ENCODE results near the gene ATG9B.
A peak's percentile ranks its signal among the peaks of the same experiment; 100 is the strongest.

The ATG9B gene

DNA sequence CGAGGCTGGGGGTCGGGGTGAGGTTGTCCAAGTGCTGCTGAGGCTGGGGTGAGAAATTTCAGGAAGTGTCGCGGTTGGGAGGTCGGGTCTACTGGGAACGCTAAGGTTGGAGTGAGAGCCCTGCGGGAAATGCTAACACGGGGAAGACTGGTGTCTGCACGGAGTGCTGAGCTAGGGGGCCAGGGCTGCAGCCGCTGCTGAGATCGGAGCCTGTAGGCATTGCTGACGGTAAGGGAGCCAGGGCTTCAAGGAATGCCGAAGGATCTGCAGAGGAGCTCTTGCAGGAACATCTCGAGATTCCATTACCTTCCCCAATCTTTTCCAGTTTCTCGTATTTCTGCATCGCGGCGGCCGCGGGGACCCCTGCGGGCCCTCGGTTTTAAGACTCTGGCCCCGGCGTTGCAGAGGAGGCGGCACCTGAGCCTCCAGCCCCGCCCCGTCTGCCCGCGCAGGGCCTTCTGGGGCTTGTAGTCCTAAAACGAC is 33.3 kb upstream of the ATG9B start, which contains the start of gene CDK5:
CDK5 (minus strand) TSS at position 392 of the 483 bp plus-strand sequence; CDS start at position 343, 49 bp downstream.
- peak within 1 kb of the TSS; percentile 44 to 97 for H3K4me3 ChIP-seq (ENCODE audit: low read depth in 1 of 2, low read length in 2 of 2)
- peaks cover 42% of the 10 kb centered on the region for H3K4me1 ChIP-seq (ENCODE audit: insufficient read depth, low read length)
- peak within 1 kb of the TSS; percentile 88 for H3K9ac ChIP-seq (ENCODE audit: low read length)
- no peaks in the 10 kb centered on the region for H3K9me3 ChIP-seq (ENCODE audit: low read length)
- H3K27ac ChIP-seq (ENCODE audit: low read depth, low read length) = peak within 1 kb of the TSS; percentile 97
- H3K36me3 ChIP-seq (ENCODE audit: insufficient read depth, low read length) = no peaks in the 10 kb centered on the region
- no peaks in the 10 kb centered on the region for H3K27me3 ChIP-seq (ENCODE audit: control insufficient read depth in 1 of 2, insufficient read depth in 2 of 2, low read length in 2 of 2)

DNA sequence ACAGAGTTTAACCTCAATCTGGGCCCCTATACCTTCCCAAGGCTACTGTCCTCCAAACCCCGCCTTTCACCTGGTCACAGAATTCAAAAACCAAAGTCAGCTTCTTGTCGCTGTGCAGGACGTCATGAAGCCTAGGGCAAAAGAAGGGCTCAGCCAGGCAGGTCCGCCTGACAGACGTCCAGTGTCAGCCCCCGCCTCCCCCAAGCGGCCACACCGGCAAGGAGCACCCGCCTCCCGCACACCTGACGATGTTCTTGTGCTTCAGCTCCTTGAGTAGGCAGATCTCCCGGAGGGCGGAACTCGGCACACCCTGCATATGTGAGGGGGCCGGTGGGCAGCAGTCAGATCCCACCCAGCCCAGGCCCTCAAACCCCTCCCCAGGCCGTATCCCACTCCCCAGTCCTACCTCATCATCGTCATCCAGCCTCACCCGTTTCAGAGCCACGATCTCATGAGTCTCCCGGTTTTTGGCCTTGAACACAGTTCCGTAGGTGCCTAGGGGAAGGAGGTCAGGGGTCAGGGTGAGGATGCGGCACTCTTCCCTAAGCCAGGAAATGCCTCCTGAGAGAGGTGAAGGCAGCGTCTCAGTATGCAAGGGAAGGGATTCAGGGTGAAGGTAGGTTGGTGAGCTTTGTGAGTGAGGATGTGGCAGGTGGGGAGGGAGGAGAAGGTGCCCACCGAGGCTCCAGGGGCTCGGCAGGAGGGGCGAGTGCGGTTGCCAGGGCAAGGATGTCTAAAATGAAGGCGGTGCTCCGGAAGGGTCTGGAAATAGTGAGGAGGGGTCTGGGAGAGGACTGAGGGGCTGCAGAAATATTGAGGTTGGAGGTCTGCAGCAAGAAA is 32.6 kb upstream of the ATG9B start:
- no peaks in the 10 kb centered on the region for H3K27me3 ChIP-seq (ENCODE audit: control insufficient read depth in 1 of 2, insufficient read depth in 2 of 2, low read length in 2 of 2)
- H3K4me1 ChIP-seq (ENCODE audit: insufficient read depth, low read length) = peaks cover 35% of the 10 kb centered on the region

DNA sequence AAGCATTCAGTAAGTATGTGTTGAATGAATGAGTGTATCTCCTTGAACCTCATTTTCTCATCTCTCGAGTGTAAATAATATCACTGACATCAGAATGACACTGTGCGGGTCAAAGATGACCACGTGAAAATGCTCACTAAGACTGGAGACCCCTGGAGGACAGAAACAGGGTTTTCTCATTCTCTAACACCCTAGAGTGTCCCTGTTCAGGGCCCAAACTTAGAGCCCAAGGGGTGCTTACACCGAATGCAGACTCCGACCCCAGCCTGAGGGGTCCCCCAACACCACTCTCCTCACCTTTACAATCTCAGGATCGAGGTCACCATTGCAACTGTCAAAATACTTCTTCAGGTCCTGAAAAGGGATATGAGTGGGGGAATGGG is 32.0 kb upstream of the ATG9B start:
- no peak overlapping the region for H3K4me3 ChIP-seq (ENCODE audit: low read depth in 1 of 2, low read length in 2 of 2)
- no peaks in the 10 kb centered on the region for H3K9me3 ChIP-seq (ENCODE audit: low read length)
- H3K9ac ChIP-seq (ENCODE audit: low read length) = no peak overlapping the region
- no peaks in the 10 kb centered on the region for H3K27me3 ChIP-seq (ENCODE audit: control insufficient read depth in 1 of 2, insufficient read depth in 2 of 2, low read length in 2 of 2)
- H3K4me1 ChIP-seq (ENCODE audit: insufficient read depth, low read length) = peaks cover 29% of the 10 kb centered on the region
- H3K27ac ChIP-seq (ENCODE audit: low read depth, low read length) = no peak overlapping the region
- no peaks in the 10 kb centered on the region for H3K36me3 ChIP-seq (ENCODE audit: insufficient read depth, low read length)

More for the DNA sequence above, 32.6 kb upstream of the ATG9B start:
- Histone ChIP-seq H3K27ac (ENCODE audit: low read depth, low read length) (peak overlapping the region; percentile 97), H3K9ac (ENCODE audit: low read length) (peak overlapping the region; percentile 17), H3K9me3 (ENCODE audit: low read length) (no peaks in the 10 kb centered on the region), H3K36me3 (ENCODE audit: insufficient read depth, low read length) (no peaks in the 10 kb centered on the region), H3K4me3 (ENCODE audit: low read depth in 1 of 2, low read length in 2 of 2) (peak overlapping the region; percentile 44 to 97)

DNA sequence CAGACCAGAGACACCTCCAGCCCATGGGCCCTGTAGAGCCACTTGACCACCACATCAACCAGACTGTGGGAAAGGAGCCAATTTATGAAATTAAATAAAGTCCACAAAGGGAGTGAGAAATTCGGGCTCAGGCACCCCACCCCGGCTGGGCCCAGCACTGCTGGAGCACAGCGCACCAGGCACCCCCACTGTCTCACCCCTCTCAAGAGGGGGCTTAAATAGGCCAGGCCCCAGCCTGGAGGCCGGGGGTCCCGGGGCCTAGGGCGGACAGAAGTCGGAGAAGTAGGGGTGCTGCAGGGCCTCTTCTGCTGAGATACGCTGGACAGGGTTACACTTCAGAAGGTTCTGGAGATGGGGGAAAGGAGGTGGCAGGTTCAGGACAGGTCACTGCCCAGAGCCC is 29.5 kb upstream of the ATG9B start:
- no peaks in the 10 kb centered on the region for H3K36me3 ChIP-seq (ENCODE audit: insufficient read depth, low read length)
- no peak overlapping the region for H3K9ac ChIP-seq (ENCODE audit: low read length)
- H3K27me3 ChIP-seq (ENCODE audit: control insufficient read depth in 1 of 2, insufficient read depth in 2 of 2, low read length in 2 of 2) = peaks cover 0 to 6% of the 10 kb centered on the region in 2 donors
- H3K4me1 ChIP-seq (ENCODE audit: insufficient read depth, low read length) = peaks cover 16% of the 10 kb centered on the region
- H3K27ac ChIP-seq (ENCODE audit: low read depth, low read length) = no peak overlapping the region
- no peaks in the 10 kb centered on the region for H3K9me3 ChIP-seq (ENCODE audit: low read length)
- no peak overlapping the region for H3K4me3 ChIP-seq (ENCODE audit: low read depth in 1 of 2, low read length in 2 of 2)

DNA sequence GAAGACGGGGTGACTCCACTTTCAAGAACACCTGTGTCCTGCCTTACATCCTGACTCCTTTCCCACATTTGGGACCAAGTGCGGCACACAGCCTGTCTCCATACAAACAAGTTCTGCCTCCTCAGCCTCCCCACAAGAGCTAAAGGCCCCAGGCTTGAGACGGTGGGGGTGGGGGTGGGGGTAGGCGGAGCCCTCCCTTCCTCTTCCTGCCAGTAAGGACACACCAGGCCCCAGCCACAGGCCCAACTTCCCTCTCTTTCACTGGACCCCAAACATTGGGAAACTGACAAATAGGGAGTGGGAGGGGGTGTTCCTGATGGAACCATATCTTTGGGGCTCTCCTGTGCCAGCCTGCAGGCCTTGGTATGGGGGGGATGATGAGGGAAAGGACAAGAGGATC is 28.8 kb upstream of the ATG9B start:
- Histone ChIP-seq H3K9ac (ENCODE audit: low read length) (no peak overlapping the region), H3K27me3 (ENCODE audit: control insufficient read depth in 1 of 2, insufficient read depth in 2 of 2, low read length in 2 of 2) (peaks cover 0 to 6% of the 10 kb centered on the region in 2 donors), H3K27ac (ENCODE audit: low read depth, low read length) (no peak overlapping the region), H3K4me1 (ENCODE audit: insufficient read depth, low read length) (peaks cover 10% of the 10 kb centered on the region), H3K9me3 (ENCODE audit: low read length) (no peaks in the 10 kb centered on the region), H3K4me3 (ENCODE audit: low read depth in 1 of 2, low read length in 2 of 2) (no peak overlapping the region), H3K36me3 (ENCODE audit: insufficient read depth, low read length) (no peaks in the 10 kb centered on the region)

DNA sequence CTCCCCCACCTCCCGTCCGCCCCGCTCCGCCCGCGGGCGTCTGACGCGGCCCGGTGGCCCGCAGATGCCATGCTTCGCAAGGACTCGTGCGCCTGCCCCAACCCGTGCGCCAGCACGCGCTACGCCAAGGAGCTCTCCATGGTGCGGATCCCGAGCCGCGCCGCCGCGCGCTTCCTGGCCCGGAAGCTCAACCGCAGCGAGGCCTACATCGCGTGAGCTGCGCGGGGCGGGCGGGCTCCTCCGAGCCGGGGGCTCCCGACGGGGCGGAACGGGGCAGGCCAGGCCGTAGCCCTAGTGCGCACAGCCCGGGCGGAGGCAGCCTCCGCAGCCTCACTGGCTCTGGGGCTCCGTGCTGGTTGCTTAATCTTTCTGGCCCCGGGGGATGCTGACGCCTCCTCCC is 26.8 kb upstream of the ATG9B start:
- no peak overlapping the region for H3K9ac ChIP-seq (ENCODE audit: low read length)
- no peaks in the 10 kb centered on the region for H3K9me3 ChIP-seq (ENCODE audit: low read length)
- no peak overlapping the region for H3K4me3 ChIP-seq (ENCODE audit: low read depth in 1 of 2, low read length in 2 of 2)

DNA sequence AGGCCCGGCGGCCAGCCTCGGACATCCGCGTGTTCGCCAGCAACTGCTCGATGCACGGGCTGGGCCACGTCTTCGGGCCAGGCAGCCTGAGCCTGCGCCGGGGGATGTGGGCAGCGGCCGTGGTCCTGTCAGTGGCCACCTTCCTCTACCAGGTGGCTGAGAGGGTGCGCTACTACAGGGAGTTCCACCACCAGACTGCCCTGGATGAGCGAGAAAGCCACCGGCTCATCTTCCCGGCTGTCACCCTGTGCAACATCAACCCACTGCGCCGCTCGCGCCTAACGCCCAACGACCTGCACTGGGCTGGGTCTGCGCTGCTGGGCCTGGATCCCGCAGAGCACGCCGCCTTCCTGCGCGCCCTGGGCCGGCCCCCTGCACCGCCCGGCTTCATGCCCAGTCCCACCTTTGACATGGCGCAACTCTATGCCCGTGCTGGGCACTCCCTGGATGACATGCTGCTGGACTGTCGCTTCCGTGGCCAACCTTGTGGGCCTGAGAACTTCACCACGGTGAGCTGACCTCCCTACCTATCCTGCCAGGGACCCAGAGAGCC is 24.7 kb upstream of the ATG9B start:
- peaks cover 9% of the 10 kb centered on the region for H3K36me3 ChIP-seq (ENCODE audit: insufficient read depth, low read length)

More for the DNA sequence above, 26.8 kb upstream of the ATG9B start:
- Histone ChIP-seq H3K27me3 (ENCODE audit: control insufficient read depth in 1 of 2, insufficient read depth in 2 of 2, low read length in 2 of 2) (peaks cover 0 to 6% of the 10 kb centered on the region in 2 donors), H3K27ac (ENCODE audit: low read depth, low read length) (no peak overlapping the region), H3K4me1 (ENCODE audit: insufficient read depth, low read length) (peaks cover 10% of the 10 kb centered on the region), H3K36me3 (ENCODE audit: insufficient read depth, low read length) (no peaks in the 10 kb centered on the region)

DNA sequence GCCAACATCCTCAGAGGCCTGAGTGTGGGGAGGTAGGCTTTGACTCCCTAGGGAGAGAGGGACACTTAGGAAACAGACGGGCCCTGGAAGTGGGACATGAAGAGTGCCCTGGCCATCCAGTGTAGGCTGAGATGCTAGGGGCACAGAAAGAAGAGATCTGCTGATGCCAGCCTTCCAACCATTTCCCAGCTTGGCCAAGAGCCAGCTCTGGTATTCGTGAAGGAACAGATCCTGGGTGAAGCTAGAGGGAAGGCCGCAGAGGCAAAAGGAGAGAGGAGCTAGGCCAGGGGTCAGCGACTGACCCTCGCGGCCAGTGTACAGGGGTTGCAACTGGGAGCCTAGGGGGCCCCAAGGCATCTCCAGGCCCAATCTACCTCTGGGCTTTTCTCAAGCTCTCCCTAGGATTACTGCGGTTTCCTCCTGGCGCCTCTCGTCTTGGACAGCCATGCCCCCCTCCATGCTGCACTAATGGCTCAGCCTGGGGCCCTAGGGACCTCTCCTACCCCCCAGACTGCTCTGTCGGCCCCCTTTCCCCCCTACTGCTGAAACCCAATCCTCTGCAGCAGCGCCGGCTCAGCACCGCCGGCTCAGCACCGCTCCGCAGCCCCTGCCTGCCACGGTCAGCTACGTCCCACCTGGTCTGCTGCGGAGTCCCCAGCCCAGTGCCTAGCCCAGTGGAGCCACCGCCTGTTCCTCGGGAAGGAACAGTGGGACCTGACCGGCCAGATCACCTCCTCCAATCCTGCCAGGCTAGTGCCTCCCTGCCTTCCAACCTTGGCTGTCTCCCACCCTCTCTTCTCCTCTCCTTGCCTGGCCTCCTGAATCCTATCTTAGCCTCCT is 23.9 kb upstream of the ATG9B start, which contains the start of gene ASIC3:
ASIC3 (plus strand) TSS at position 556 of the 840 bp plus-strand sequence. CDS start 355 bp downstream, outside the sequence.
- H3K9me3 ChIP-seq (ENCODE audit: low read length) = no peaks in the 10 kb centered on the region
- H3K27me3 ChIP-seq (ENCODE audit: control insufficient read depth in 1 of 2, insufficient read depth in 2 of 2, low read length in 2 of 2) = peaks cover 0 to 6% of the 10 kb centered on the region in 2 donors
- H3K36me3 ChIP-seq (ENCODE audit: insufficient read depth, low read length) = peaks cover 10% of the 10 kb centered on the region
- H3K27ac ChIP-seq (ENCODE audit: low read depth, low read length) = no peak within 1 kb of the TSS
- no peak within 1 kb of the TSS for H3K4me3 ChIP-seq (ENCODE audit: low read depth in 1 of 2, low read length in 2 of 2)
- H3K9ac ChIP-seq (ENCODE audit: low read length) = no peak within 1 kb of the TSS
- H3K4me1 ChIP-seq (ENCODE audit: insufficient read depth, low read length) = peaks cover 10% of the 10 kb centered on the region

More for the DNA sequence above, 24.7 kb upstream of the ATG9B start:
- Histone ChIP-seq H3K4me1 (ENCODE audit: insufficient read depth, low read length) (peaks cover 10% of the 10 kb centered on the region), H3K9me3 (ENCODE audit: low read length) (no peaks in the 10 kb centered on the region), H3K4me3 (ENCODE audit: low read depth in 1 of 2, low read length in 2 of 2) (no peak overlapping the region), H3K27me3 (ENCODE audit: control insufficient read depth in 1 of 2, insufficient read depth in 2 of 2, low read length in 2 of 2) (peaks cover 0 to 6% of the 10 kb centered on the region in 2 donors), H3K9ac (ENCODE audit: low read length) (no peak overlapping the region), H3K27ac (ENCODE audit: low read depth, low read length) (no peak overlapping the region)

DNA sequence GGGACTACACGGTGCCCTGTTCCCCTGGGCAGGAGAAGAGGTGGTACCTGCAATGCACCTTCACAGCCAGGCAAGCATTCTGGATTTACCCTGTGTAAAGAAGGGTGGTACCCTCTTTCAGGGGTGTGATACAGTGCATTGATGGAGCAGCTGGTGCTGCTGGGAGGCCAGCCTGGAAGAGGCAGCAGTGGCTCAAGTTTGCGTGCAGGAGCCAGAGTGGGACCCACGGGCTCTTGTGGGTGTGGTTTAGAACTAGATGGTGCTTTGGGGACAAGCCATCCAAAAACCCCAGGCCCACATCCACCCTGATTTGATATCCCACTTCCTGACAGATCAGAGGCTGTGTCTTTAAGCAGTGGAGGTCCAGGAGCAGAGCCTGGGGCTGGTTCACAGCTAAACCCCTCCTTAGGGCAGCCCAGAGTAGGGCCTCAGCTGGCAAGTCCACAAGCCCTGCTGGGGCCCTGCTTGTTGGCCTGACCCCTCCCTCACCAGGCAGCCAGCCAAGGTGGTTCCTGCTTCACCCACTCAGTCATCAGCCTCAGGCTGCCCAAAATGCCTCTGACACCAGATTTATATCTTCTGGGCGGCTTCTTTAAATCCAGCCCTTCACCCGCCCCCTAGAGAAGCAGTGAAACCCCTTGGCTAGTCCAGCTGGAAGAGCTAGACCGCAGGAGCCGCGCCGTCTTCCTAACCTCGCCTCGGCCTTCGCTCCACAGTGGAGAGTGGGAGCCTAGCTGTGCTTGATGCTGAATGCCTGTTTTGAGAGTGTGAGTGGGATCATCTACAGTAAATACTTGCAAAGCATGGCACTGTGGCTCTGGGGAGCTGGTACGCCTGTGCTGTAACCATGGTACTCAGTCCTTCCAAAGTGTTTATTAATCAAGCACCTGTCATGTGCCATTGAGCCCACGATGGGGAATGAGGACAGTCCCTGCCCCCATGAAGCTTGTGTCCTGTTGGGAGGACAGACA is 22.6 kb upstream of the ATG9B start:
- Histone ChIP-seq H3K4me3 (ENCODE audit: low read depth in 1 of 2, low read length in 2 of 2) (no peak overlapping the region), H3K27ac (ENCODE audit: low read depth, low read length) (no peak overlapping the region), H3K9me3 (ENCODE audit: low read length) (no peaks in the 10 kb centered on the region), H3K36me3 (ENCODE audit: insufficient read depth, low read length) (peaks cover 22% of the 10 kb centered on the region), H3K27me3 (ENCODE audit: control insufficient read depth in 1 of 2, insufficient read depth in 2 of 2, low read length in 2 of 2) (peaks cover 0 to 6% of the 10 kb centered on the region in 2 donors), H3K4me1 (ENCODE audit: insufficient read depth, low read length) (peaks cover 10% of the 10 kb centered on the region), H3K9ac (ENCODE audit: low read length) (no peak overlapping the region)

DNA sequence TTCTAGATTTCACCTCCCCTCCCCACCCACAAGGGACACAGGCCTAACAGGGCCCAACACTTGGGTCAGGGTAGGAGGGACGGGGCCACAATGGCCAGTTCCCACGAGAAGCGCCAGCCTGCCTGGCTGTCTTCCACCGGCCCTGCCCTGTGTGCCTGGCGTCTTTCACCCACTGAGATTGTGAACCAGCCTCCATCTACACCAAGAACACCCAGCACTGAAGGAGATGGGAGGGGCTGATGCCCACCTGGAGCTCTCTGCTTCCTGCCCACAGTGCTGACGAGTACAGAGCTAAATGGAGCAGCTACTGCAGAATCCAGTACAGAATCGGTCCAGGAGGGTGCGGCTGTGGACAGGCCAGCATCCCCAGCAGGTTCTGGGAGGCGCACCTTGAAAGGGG is 21.7 kb upstream of the ATG9B start:
- peaks cover 10% of the 10 kb centered on the region for H3K4me1 ChIP-seq (ENCODE audit: insufficient read depth, low read length)
- peaks cover 0 to 6% of the 10 kb centered on the region in 2 donors for H3K27me3 ChIP-seq (ENCODE audit: control insufficient read depth in 1 of 2, insufficient read depth in 2 of 2, low read length in 2 of 2)
- H3K36me3 ChIP-seq (ENCODE audit: insufficient read depth, low read length) = peaks cover 26% of the 10 kb centered on the region
- H3K9me3 ChIP-seq (ENCODE audit: low read length) = no peaks in the 10 kb centered on the region
- H3K4me3 ChIP-seq (ENCODE audit: low read depth in 1 of 2, low read length in 2 of 2) = no peak overlapping the region
- H3K27ac ChIP-seq (ENCODE audit: low read depth, low read length) = no peak overlapping the region
- no peak overlapping the region for H3K9ac ChIP-seq (ENCODE audit: low read length)
